MM.1S (cell line): ENCODE results near the gene AQP1.

Source experiments
- DNase-seq: peaks from one replicate; pipeline ENCODE4 v3.0.0-alpha.2; 2015
- H2AFZ ChIP-seq: fragments of 300-600 bp; sonication (generic); 2 replicates; pipeline ENCODE4 v1.6.0; 2016; ENCODE audit warnings: antibody characterized with exemption, low read length
- H3F3A ChIP-seq: fragments of 300-600 bp; sonication (generic); 2 replicates; pipeline ENCODE4 v1.6.1; 2016; ENCODE audit warnings: mild to moderate bottlenecking, antibody characterized with exemption, low read length, moderate library complexity, mixed read lengths; ENCODE audit not compliant: insufficient read depth
- H3K27ac ChIP-seq: fragments of 300-600 bp; sonication (generic); 2 replicates; pipeline ENCODE4 v1.5.1; 2016; ENCODE audit warnings: mild to moderate bottlenecking, low read length
- H3K27me3 ChIP-seq: fragments of 300-600 bp; sonication (generic); replicated peaks from 2 replicates; pipeline ENCODE4 v1.6.0; 2016; ENCODE audit warnings: low read length; ENCODE audit not compliant: insufficient read depth
- H3K36me3 ChIP-seq: fragments of 300-600 bp; sonication (generic); replicated peaks from 2 replicates; pipeline ENCODE4 v1.6.1; 2016; ENCODE audit warnings: mild to moderate bottlenecking, low read length, mixed read lengths; ENCODE audit not compliant: insufficient read depth
- H3K4me1 ChIP-seq: fragments of 300-600 bp; sonication (generic); 2 replicates; pipeline ENCODE4 v1.6.1; 2016; ENCODE audit warnings: low read length, mixed read lengths
- H3K4me2 ChIP-seq: fragments of 300-600 bp; sonication (generic); 2 replicates; pipeline ENCODE4 v1.6.0; 2016; ENCODE audit warnings: low read depth, low read length
- H3K4me3 ChIP-seq: fragments of 300-600 bp; sonication (generic); 2 replicates; pipeline ENCODE4 v1.5.1; 2016; ENCODE audit warnings: low read length, mixed read lengths
- H3K79me2 ChIP-seq: fragments of 300-600 bp; sonication (generic); 2 replicates; pipeline ENCODE4 v1.6.1; 2016; ENCODE audit warnings: mixed run types, low read length, mixed read lengths
- H3K9ac ChIP-seq: fragments of 300-600 bp; sonication (generic); 2 replicates; pipeline ENCODE4 v1.6.1; 2016; ENCODE audit warnings: low read length, mixed read lengths
- H3K9me2 ChIP-seq: fragments of 300-600 bp; sonication (generic); replicated peaks from 2 replicates; pipeline ENCODE4 v1.6.1; 2016; ENCODE audit warnings: mild to moderate bottlenecking, low read length, mixed read lengths; ENCODE audit not compliant: insufficient read depth
- H3K9me3 ChIP-seq: fragments of 300-600 bp; sonication (generic); replicated peaks from 2 replicates; pipeline ENCODE4 v1.6.1; 2016; ENCODE audit warnings: mild to moderate bottlenecking, low read length, mixed read lengths; ENCODE audit not compliant: insufficient read depth
- H4K20me1 ChIP-seq: fragments of 300-600 bp; sonication (generic); 2 replicates; pipeline ENCODE4 v1.6.1; 2016; ENCODE audit warnings: mild to moderate bottlenecking, low read length, moderate library complexity, mixed read lengths; ENCODE audit not compliant: insufficient read depth
- CTCF ChIP-seq: fragments of 300-600 bp; sonication (generic); IDR thresholded peaks from 2 replicates; pipeline ENCODE4 v1.5.1; 2016; ENCODE audit warnings: antibody characterized with exemption, low read length, mixed read lengths
- EZH2 ChIP-seq: fragments of 300-600 bp; sonication (generic); optimal IDR thresholded peaks from 2 replicates; pipeline ENCODE3; 2017; ENCODE audit warnings: low read depth, mild to moderate bottlenecking, antibody characterized with exemption, low read length, mixed read lengths
- EZH2phosphoT487 ChIP-seq: fragments of 300-600 bp; sonication (generic); IDR thresholded peaks from 2 replicates; pipeline ENCODE4 v1.6.1; 2018; ENCODE audit warnings: antibody characterized with exemption, low read length

AQP1 gene

DNA sequence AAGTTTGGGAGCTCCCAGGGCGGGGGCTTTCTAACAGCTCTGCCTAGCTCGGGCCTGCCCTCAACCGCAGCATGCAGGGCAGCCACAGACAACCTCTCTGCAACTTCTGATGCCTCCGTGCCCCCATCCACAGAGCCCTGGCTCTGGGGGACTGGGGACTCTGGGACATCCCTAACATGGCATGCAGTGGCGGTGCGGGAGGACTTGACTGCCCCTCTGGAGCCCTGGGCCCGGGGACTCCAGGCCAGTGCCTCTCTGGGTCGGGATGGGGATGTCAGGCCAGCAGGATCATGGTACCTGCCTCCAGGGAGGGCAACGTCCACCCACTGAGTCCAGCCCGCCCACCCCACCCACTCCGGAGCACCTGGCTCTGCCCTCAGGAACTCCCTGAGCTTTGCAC is 520 bp upstream of the AQP1 start:
- Histone ChIP-seq H2AFZ (no peak overlapping the region), H3K27ac (no peak overlapping the region), H3K4me1 (no peaks in the 10 kb centered on the region), H3K9me3 (no peaks in the 10 kb centered on the region), H3K79me2 (no peaks in the 10 kb centered on the region), H3K27me3 (no peaks in the 10 kb centered on the region), H4K20me1 (no peaks in the 10 kb centered on the region), H3K4me3 (no peak overlapping the region), H3K4me2 (no peak overlapping the region), H3K9me2 (no peaks in the 10 kb centered on the region), H3F3A (no peaks in the 10 kb centered on the region), H3K36me3 (no peaks in the 10 kb centered on the region), H3K9ac (no peak overlapping the region)
- no peak for DNase-seq
- TF ChIP-seq EZH2 (no peak), CTCF (no peak), EZH2phosphoT487 (no peak)

- Histone ChIP-seq H3K4me3 (no peak overlapping the region), H3K36me3 (no peaks in the 10 kb centered on the region), H3K9me2 (no peaks in the 10 kb centered on the region), H3K27ac (no peak overlapping the region), H4K20me1 (no peaks in the 10 kb centered on the region), H2AFZ (no peak overlapping the region), H3K79me2 (no peaks in the 10 kb centered on the region), H3K9me3 (no peaks in the 10 kb centered on the region), H3K9ac (no peak overlapping the region), H3K27me3 (no peaks in the 10 kb centered on the region), H3K4me2 (no peak overlapping the region), H3F3A (no peaks in the 10 kb centered on the region), H3K4me1 (no peaks in the 10 kb centered on the region)
- DNase-seq: no peak
- TF ChIP-seq EZH2phosphoT487 (no peak), CTCF (no peak), EZH2 (no peak)
Observed at GRCh38 chr7:30912021-30912730, 523 bp downstream of the AQP1 start.

DNA sequence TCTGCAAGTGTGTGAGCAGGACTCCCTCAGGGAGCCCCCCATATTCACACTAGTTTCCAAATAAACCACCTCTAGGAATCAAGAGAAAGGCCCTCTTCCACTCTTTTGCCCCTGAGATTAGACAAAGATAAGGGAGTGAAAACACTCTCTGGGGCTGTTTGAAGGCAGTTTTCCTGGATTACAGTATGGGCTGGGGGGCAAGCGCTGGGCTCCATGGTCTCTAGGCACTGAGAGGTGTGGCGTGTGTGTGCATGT is 1.0 kb downstream of the AQP1 start:
- no peaks in the 10 kb centered on the region for H3K9me3 ChIP-seq
- H3K4me2 ChIP-seq: no peak overlapping the region
- DNase-seq: no peak
- no peak overlapping the region for H3K4me3 ChIP-seq
- no peak overlapping the region for H3K27ac ChIP-seq
- H2AFZ ChIP-seq: no peak overlapping the region
- H3K27me3 ChIP-seq: no peaks in the 10 kb centered on the region
- H3K36me3 ChIP-seq: no peaks in the 10 kb centered on the region
- H4K20me1 ChIP-seq: no peaks in the 10 kb centered on the region
- H3F3A ChIP-seq: no peaks in the 10 kb centered on the region
- H3K4me1 ChIP-seq: no peaks in the 10 kb centered on the region
- H3K9ac ChIP-seq: no peak overlapping the region
- H3K9me2 ChIP-seq: no peaks in the 10 kb centered on the region
- TF ChIP-seq EZH2phosphoT487: no peak
- TF ChIP-seq CTCF: no peak
- no peak for TF ChIP-seq EZH2
- no peaks in the 10 kb centered on the region for H3K79me2 ChIP-seq
